Spinal cord (tissue), 10 donors: ENCODE data around the gene RBMS2. TPM values are rescaled to one million over a fixed set of nuclear protein-coding genes. Genes with fewer than 3 reads are reported as not detected.

Source experiments
- DNase-seq, 6 donors: peaks; one replicate each; pipeline versions ENCODE4 v3.0.0 to v3.0.0-alpha.2; 2013 to 2015; ENCODE audit warnings: low spot score in 6 of 6, low read depth in 4 of 6
- H3K27ac ChIP-seq: one replicate; pipeline ENCODE4 v1.5.1; 2013; ENCODE audit warnings: low read depth, low read length, control low read depth
- H3K27me3 ChIP-seq: one replicate; pipeline ENCODE4 v1.6.1; 2013; ENCODE audit warnings: low read length; ENCODE audit not compliant: control insufficient read depth, insufficient read depth
- H3K36me3 ChIP-seq: one replicate; pipeline ENCODE4 v1.6.1; 2013; ENCODE audit warnings: low read length; ENCODE audit not compliant: control insufficient read depth, insufficient read depth
- H3K4me1 ChIP-seq: one replicate; pipeline ENCODE4 v1.6.1; 2013; ENCODE audit warnings: low read length; ENCODE audit not compliant: control insufficient read depth, insufficient read depth
- H3K4me3 ChIP-seq: one replicate; pipeline ENCODE4 v1.5.1; 2013; ENCODE audit warnings: low read depth, low read length, control low read depth
- H3K9me3 ChIP-seq: one replicate; pipeline ENCODE4 v1.6.1; 2013; ENCODE audit warnings: low read length; ENCODE audit not compliant: control insufficient read depth, insufficient read depth
- WGBS: methylation state at CpG from one replicate; pipeline ENCODE4 v1.1.5; 2013; ENCODE audit warnings: missing lambda C conversion rate; ENCODE audit not compliant: insufficient coverage; 5-methylcytosine and 5-hydroxymethylcytosine counted together
- polyA plus RNA-seq, 2 donors: library from polyadenylated mRNA; unstranded; fragments of 120-200 nt; gene quantifications; one replicate each; pipeline ENCODE4 v1.2.1, GENCODE V29; 2013; ENCODE audit not compliant: insufficient read length in 2 of 2
- total RNA-seq, 2 donors: library from RNA; depleted of rRNA in 1 of 2; stranded (reverse); fragments of 120-200 nt in 1 of 2; fragments of >200 nt in 1 of 2; gene quantifications; one replicate each; pipeline versions ENCODE4 v1.2.3 to v1.2.4, GENCODE V29; 2013 to 2014
- donor health status: healthy.

The RBMS2 gene
- total and polyA plus RNA-seq, 4 donors = 12.3 to 23.7 (median 16.4) TPM

- peaks cover 16% of the 10 kb centered on the region for H3K4me1 ChIP-seq
- peaks cover 29% of the 10 kb centered on the region for H3K36me3 ChIP-seq
- peak in 4 of 6 donors; percentile 22 to 78 (median 62) for DNase-seq
- H3K9me3 ChIP-seq = no peaks in the 10 kb centered on the region
- H3K27me3 ChIP-seq = no peaks in the 10 kb centered on the region
- H3K4me3 ChIP-seq = no peak overlapping the region
- 75% methylated on average over 5 of the region's 8 CpGs for WGBS
- peak overlapping the region; percentile 87 for H3K27ac ChIP-seq
These were observed 72.4 kb downstream of the RBMS2 start for GRCh38 chr12:56593909-56594621.

- peaks cover 14% of the 10 kb centered on the region for H3K4me1 ChIP-seq
- peaks cover 54% of the 10 kb centered on the region for H3K36me3 ChIP-seq
- no peaks in the 10 kb centered on the region for H3K27me3 ChIP-seq
- no peak for DNase-seq
- no CpG with 5 or more reads among the region's 3 CpGs for WGBS
- no peak overlapping the region for H3K4me3 ChIP-seq
- H3K9me3 ChIP-seq = no peaks in the 10 kb centered on the region
- H3K27ac ChIP-seq = no peak overlapping the region
These were observed 75.2 kb downstream of the RBMS2 start for GRCh38 chr12:56596815-56597214.

DNA sequence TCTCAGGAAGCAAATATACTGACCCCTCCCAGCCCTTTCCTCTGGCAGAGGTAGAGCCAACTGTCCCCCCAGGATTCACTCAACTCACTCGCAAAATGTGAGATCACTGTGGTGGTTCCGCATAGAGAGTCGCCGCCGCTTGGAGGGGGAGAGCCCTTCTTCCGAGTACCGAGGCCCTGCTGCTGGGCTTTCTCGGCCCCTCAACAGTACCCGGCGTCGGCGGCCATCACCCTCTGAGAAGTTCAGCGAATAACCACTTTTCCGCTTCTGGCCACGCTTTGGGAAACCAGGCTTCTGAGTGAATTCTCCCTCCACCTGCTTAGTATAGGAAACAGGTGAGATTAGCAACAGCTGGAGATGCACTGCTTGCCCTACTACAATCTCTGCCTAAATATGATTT is 77.4 kb downstream of the RBMS2 start:
- Histone ChIP-seq H3K27me3 (no peaks in the 10 kb centered on the region), H3K36me3 (peaks cover 71% of the 10 kb centered on the region), H3K4me3 (no peak overlapping the region), H3K4me1 (no peaks in the 10 kb centered on the region), H3K27ac (no peak overlapping the region), H3K9me3 (no peaks in the 10 kb centered on the region)
- DNase-seq = no peak
- WGBS = 94% methylated on average over 7 of the region's 15 CpGs

DNA sequence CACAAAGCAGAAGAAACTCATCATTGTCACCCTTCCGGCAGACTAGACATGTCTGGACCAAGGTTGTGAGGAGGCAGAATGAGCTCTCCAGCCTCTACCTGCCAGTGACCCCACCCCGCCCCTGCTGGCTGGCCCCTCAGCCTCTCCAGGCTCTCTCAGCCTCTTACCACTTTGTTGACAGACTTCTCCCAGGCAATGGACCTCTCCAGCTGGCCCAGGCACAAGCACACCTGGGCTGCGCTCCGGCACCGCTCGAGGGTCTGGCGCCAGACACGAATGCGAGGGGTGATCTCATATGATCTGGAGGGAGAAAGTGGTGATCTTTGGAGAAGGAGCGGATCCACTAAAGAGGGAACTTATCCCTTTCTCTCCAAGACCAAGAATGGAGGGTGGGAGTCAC is 78.2 kb downstream of the RBMS2 start:
- no peak for DNase-seq
- Histone ChIP-seq H3K4me1 (no peaks in the 10 kb centered on the region), H3K4me3 (no peak overlapping the region), H3K36me3 (peaks cover 78% of the 10 kb centered on the region), H3K9me3 (no peaks in the 10 kb centered on the region), H3K27ac (no peak overlapping the region), H3K27me3 (no peaks in the 10 kb centered on the region)
- WGBS = 94% methylated on average over 9 of the region's 10 CpGs

DNA sequence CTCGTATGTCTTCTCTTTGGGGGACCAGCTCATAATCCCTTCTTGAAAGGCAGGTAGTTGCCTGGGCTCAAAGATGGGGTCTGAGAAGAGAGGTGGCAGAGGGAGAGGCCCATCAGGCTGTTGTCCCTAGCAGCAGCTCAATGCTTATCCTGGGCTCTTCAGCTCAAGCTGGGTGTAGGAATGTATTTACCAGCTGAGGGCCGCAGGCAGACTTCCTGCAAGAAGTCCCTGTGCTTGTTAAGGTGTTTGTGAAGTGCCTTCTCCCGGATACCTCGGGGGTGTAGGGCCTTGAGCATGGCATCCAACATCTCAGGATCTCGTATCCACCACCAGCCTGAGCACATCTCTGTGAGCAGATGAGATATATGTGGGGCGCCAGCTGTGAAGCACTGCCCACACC is 79.1 kb downstream of the RBMS2 start:
- WGBS = 95% methylated on average over 5 of the region's 6 CpGs
- no peaks in the 10 kb centered on the region for H3K4me1 ChIP-seq
- H3K4me3 ChIP-seq = no peak overlapping the region
- DNase-seq = no peak
- H3K36me3 ChIP-seq = peaks cover 87% of the 10 kb centered on the region
- H3K27ac ChIP-seq = no peak overlapping the region
- no peaks in the 10 kb centered on the region for H3K27me3 ChIP-seq
- no peaks in the 10 kb centered on the region for H3K9me3 ChIP-seq

- 86% methylated on average over 3 of the region's 3 CpGs for WGBS
- Histone ChIP-seq H3K36me3 (peaks cover 94% of the 10 kb centered on the region), H3K27me3 (no peaks in the 10 kb centered on the region), H3K27ac (no peak overlapping the region), H3K4me3 (no peak overlapping the region), H3K9me3 (no peaks in the 10 kb centered on the region), H3K4me1 (no peaks in the 10 kb centered on the region)
- DNase-seq = no peak
These were observed 79.9 kb downstream of the RBMS2 start for GRCh38 chr12:56601503-56601902.

DNA sequence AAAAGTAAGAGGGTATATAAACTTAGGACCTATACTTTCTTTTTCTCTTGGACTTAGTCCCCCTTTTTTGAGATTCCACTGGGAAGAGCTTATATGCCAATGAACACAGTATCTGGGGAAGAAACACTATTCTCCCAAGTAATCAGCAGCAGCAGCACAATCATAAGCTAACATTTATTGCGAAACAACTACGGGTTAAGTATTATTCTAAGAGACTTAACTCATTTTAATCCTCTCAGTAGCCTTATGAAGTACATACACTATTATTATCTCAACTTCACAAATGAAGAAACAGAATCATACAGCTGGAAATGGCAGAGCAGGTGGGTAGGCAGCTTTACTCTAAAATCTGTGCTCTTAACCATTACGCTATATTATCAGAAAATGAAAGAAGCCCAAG is 80.6 kb downstream of the RBMS2 start:
- DNase-seq = no peak
- no peaks in the 10 kb centered on the region for H3K4me1 ChIP-seq
- H3K4me3 ChIP-seq = no peak overlapping the region
- H3K9me3 ChIP-seq = no peaks in the 10 kb centered on the region
- no peaks in the 10 kb centered on the region for H3K27me3 ChIP-seq
- H3K36me3 ChIP-seq = peaks cover 94% of the 10 kb centered on the region
- no peak overlapping the region for H3K27ac ChIP-seq
- no CpG with 5 or more reads among the region's 3 CpGs for WGBS

GRCh38 chr12:56604355-56604754 is 82.7 kb downstream of the RBMS2 start:
- no peak for DNase-seq
- H3K4me3 ChIP-seq = no peak overlapping the region
- H3K9me3 ChIP-seq = no peaks in the 10 kb centered on the region
- H3K36me3 ChIP-seq = peaks cover 89% of the 10 kb centered on the region
- WGBS = 100% methylated on average over 2 of the region's 3 CpGs
- no peaks in the 10 kb centered on the region for H3K4me1 ChIP-seq
- H3K27me3 ChIP-seq = no peaks in the 10 kb centered on the region
- H3K27ac ChIP-seq = no peak overlapping the region

DNA sequence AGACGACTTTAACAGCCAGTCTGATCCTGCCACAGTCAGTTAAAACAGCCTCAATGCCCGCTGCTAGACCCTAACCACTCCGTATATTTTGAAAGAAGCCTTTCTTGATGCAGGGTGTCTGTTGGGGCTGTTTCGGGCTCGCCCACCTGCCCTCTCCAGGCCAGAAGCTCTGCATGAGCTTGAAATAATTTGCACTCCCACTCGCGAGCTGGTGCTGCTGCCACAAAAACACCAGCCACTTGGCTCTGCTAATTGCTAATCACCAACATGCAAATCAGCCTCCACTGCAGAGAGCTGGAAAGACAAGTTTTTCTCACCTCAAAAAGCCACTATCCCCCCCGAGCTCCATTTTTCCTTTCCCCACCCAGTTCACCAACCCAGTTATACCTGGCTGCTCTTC is 93.0 kb downstream of the RBMS2 start:
- 90% methylated on average over 8 of the region's 8 CpGs for WGBS
- Histone ChIP-seq H3K27ac (no peak overlapping the region), H3K4me3 (no peak overlapping the region), H3K4me1 (no peaks in the 10 kb centered on the region), H3K36me3 (peaks cover 77% of the 10 kb centered on the region), H3K9me3 (no peaks in the 10 kb centered on the region), H3K27me3 (no peaks in the 10 kb centered on the region)
- DNase-seq = no peak

DNA sequence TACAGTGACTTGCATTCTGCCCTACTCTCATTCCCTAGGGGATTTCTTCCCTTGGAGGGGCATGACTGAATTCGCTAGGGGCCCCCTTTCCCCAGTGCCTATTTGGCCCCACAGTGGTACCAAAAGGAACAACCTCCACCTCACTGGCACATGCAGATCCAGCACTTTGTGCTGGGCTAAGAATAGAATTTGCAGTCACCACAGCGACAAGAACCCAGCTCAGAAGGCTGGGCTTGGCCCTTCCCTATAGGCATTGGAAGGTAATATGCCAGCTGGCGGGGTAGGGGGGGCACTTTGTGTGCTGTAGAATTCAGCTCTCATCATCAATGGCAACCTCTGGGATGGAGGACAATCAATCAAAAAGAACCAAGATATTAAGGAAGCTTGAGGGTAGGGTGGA is 94.6 kb downstream of the RBMS2 start:
- Histone ChIP-seq H3K27ac (no peak overlapping the region), H3K36me3 (peaks cover 72% of the 10 kb centered on the region), H3K9me3 (no peaks in the 10 kb centered on the region), H3K4me3 (no peak overlapping the region), H3K27me3 (no peaks in the 10 kb centered on the region), H3K4me1 (no peaks in the 10 kb centered on the region)
- no peak for DNase-seq
- WGBS = 84% methylated on average over 2 of the region's 3 CpGs
